Panc1 (cell line): ENCODE results near the gene BRF1. TPM values are rescaled to one million over a fixed set of nuclear protein-coding genes. Genes with fewer than 3 reads are reported as not detected.

Source experiments
- ATAC-seq: fragments of 200-7000 bp; cut with Tn5 transposase; 2 replicates; pipeline ENCODE4 v1.9.1; 2020; ENCODE audit warnings: mild to moderate bottlenecking, moderate library complexity
- BruUV-seq: library from RNA; stranded (reverse); fragments of 400-500 nt; replicated peaks from 2 replicates; lab custom pipeline; 2021; lab: Mats Ljungman, UMichigan
- CTCF ChIA-PET: fragments of 300-600 bp; sonication (Branson Sonifier 250); formaldehyde crosslinking; loops from one replicate; lab custom pipeline; 2022; ENCODE audit warnings: antibody characterized with exemption; lab: Charles Lee
- POLR2A ChIA-PET: fragments of 300-600 bp; sonication (Branson Sonifier 250); formaldehyde crosslinking; loops from one replicate; lab custom pipeline; 2022; ENCODE audit warnings: antibody characterized with exemption; lab: Charles Lee
- DNase-seq: peaks from one replicate; pipeline ENCODE4 v3.0.0-alpha.2; 2010; ENCODE audit warnings: low read depth, low spot score
- H3K27ac ChIP-seq: 2 replicates; pipeline ENCODE4 v1.5.1; 2011; ENCODE audit warnings: mild to moderate bottlenecking, low read length, inconsistent platforms
- H3K27me3 ChIP-seq: fragments of 200-500 bp; sonication (Bioruptor generic); 2 replicates; pipeline ENCODE4 v1.6.0; 2014; ENCODE audit warnings: low read length, inconsistent platforms; ENCODE audit not compliant: control insufficient read depth, insufficient read depth
- H3K36me3 ChIP-seq: fragments of 200-500 bp; sonication (Bioruptor generic); 2 replicates; pipeline ENCODE4 v1.5.1; 2014; ENCODE audit warnings: inconsistent platforms, mild to moderate bottlenecking, low read length, moderate library complexity; ENCODE audit not compliant: control insufficient read depth, insufficient read depth
- H3K4me1 ChIP-seq: 2 replicates; pipeline ENCODE4 v1.5.1; 2011; ENCODE audit warnings: inconsistent platforms, mild to moderate bottlenecking, low read length, moderate library complexity; ENCODE audit not compliant: control insufficient read depth, insufficient read depth
- H3K4me3 ChIP-seq, 2 experiments: 2 replicates each; pipeline ENCODE4 v1.5.1; 2011 to 2012; ENCODE audit warnings: low read depth in 2 of 2, low read length in 2 of 2, mild to moderate bottlenecking in 2 of 2, inconsistent platforms in 1 of 2, moderate library complexity in 1 of 2
- H3K9me3 ChIP-seq: fragments of 200-500 bp; sonication (Bioruptor generic); 2 replicates; pipeline ENCODE4 v1.5.1; 2014; ENCODE audit warnings: low read depth, mild to moderate bottlenecking, inconsistent platforms, low read length, moderate library complexity; ENCODE audit not compliant: control insufficient read depth, insufficient read depth
- CTCF ChIP-seq: fragments of 450-650 bp; IDR thresholded peaks from 2 replicates; pipeline ENCODE4 v1.5.1; 2017; ENCODE audit warnings: mild to moderate bottlenecking
- POLR2AphosphoS5 ChIP-seq: IDR thresholded peaks from 2 replicates; pipeline ENCODE4 v1.6.1; 2012; ENCODE audit warnings: mild to moderate bottlenecking, low read depth, low read length, moderate library complexity
- REST ChIP-seq, 2 experiments: IDR thresholded peaks; 2 replicates each; pipeline ENCODE4 v1.6.1; 2011 to 2012; ENCODE audit warnings: low read depth in 2 of 2, control low read depth in 1 of 2, low read length in 1 of 2, mild to moderate bottlenecking in 1 of 2, moderate library complexity in 1 of 2; ENCODE audit not compliant: insufficient read depth in 1 of 2
- SIN3A ChIP-seq: IDR thresholded peaks from 2 replicates; pipeline ENCODE4 v1.6.1; 2012; ENCODE audit warnings: low read depth, mild to moderate bottlenecking, low read length, moderate library complexity, borderline replicate concordance; ENCODE audit not compliant: insufficient read depth
- TCF7L2 ChIP-seq: IDR thresholded peaks from 2 replicates; pipeline ENCODE4 v1.6.1; 2011; ENCODE audit warnings: mild to moderate bottlenecking, low read depth, low read length, inconsistent platforms
- in situ Hi-C: cut with HindIII; loops from 2 replicates; pipeline ENCODE4 v1.10.0; 2016; ENCODE audit warnings: low sequenced_read_pairs, low pct_unique_long_range_greater_than_20kb
- intact Hi-C: fragments of 100-400 bp; cut with micrococcal nuclease; formaldehyde crosslinking; loops from one replicate; pipeline ENCODE4 v1.10.0; 2022; ENCODE audit not compliant: unreplicated experiment
- total RNA-seq: library from RNA; stranded (reverse); gene quantifications from one replicate; pipeline ENCODE4 v1.2.1, GENCODE V29; 2021; ENCODE audit not compliant: unreplicated experiment

BRF1 gene
- total RNA-seq, 1 experiment from 2014 or later: 25.0 TPM

GRCh38 chr14:105168496-105168978 is 132.3 kb downstream of the BRF1 start, which contains the start of gene JAG2:
Gene JAG2, minus strand, starts transcription at chr14:105168776. Its CDS starts 356 bp downstream, at chr14:105168420.
- no TSS peak for BruUV-seq
- Histone ChIP-seq H3K9me3 (no peaks in the 10 kb centered on the region), H3K36me3 (no peaks in the 10 kb centered on the region), H3K27me3 (no peaks in the 10 kb centered on the region), H3K27ac (no peak within 1 kb of the TSS), H3K4me1 (peaks cover 40% of the 10 kb centered on the region), H3K4me3 (peak within 1 kb of the TSS; percentile 24 to 42)
- in situ Hi-C loops (no loop called here), intact Hi-C loops (loop anchor here (10.0 kb wide), 1 partner anchor 74 kb away; no protein-coding TSS in a partner anchor)
- peak; percentile 64 for ATAC-seq
- POLR2A ChIA-PET: no interaction called here
- TF ChIP-seq POLR2AphosphoS5: no peak
- TF ChIP-seq TCF7L2: no peak
- no peak for TF ChIP-seq REST (IDR thresholded peaks at IDR 0.05; ENCODE audit: insufficient read depth in 1 of 2, low read depth in 2 of 2, low read length in 1 of 2)
- no peak for TF ChIP-seq CTCF
- TF ChIP-seq SIN3A: no peak
- DNase-seq: no peak
- CTCF ChIA-PET: no interaction called here

GRCh38 chr14:105168093-105168420 is 132.7 kb downstream of the BRF1 start:
- ATAC-seq: no peak
- H3K27ac ChIP-seq: no peak overlapping the region

GRCh38 chr14:105167303-105168092 is 133.3 kb downstream of the BRF1 start:
- peak overlapping the region; percentile 34 to 42 for H3K4me3 ChIP-seq
- no TSS peak for BruUV-seq
- no peaks in the 10 kb centered on the region for H3K9me3 ChIP-seq
- peak; percentile 27; the same call in 1 of the 2 replicates for ATAC-seq
- in situ Hi-C loops (no loop called here), intact Hi-C loops (loop anchor here (10.0 kb wide), 1 partner anchor 73 kb away; no protein-coding TSS in a partner anchor)
- ChIA-PET POLR2A (no interaction called here), CTCF (no interaction called here)
- H3K4me1 ChIP-seq: peaks cover 43% of the 10 kb centered on the region
- no peaks in the 10 kb centered on the region for H3K27me3 ChIP-seq
- H3K36me3 ChIP-seq: no peaks in the 10 kb centered on the region
- DNase-seq: no peak
- TF ChIP-seq CTCF (peak; percentile 76), REST (IDR thresholded peaks at IDR 0.05; ENCODE audit: insufficient read depth in 1 of 2, low read depth in 2 of 2, low read length in 1 of 2) (no peak), SIN3A (no peak), TCF7L2 (no peak)
- H3K27ac ChIP-seq: peak overlapping the region; percentile 51; the same call in 1 of the 2 replicates

More at GRCh38 chr14:105168093-105168420, 132.7 kb downstream of the BRF1 start:
- H3K36me3 ChIP-seq: no peaks in the 10 kb centered on the region
- CTCF ChIA-PET: no interaction called here
- H3K4me3 ChIP-seq: peak overlapping the region; percentile 24 to 42
- intact Hi-C loops (loop anchor here (10.0 kb wide), 1 partner anchor 73 kb away; no protein-coding TSS in a partner anchor), in situ Hi-C loops (no loop called here)
- no peaks in the 10 kb centered on the region for H3K9me3 ChIP-seq
- POLR2A ChIA-PET: no interaction called here
- no peak for DNase-seq
- H3K27me3 ChIP-seq: no peaks in the 10 kb centered on the region
- no peak for TF ChIP-seq SIN3A
- peaks cover 43% of the 10 kb centered on the region for H3K4me1 ChIP-seq
- no TSS peak for BruUV-seq
